BLaER1 treated with 17β-estradiol and CSF1 and Interleukin-3, amounts not matched to agents 10 nM and 100 nM (cell line): ENCODE results near the gene TMC1.

Experiments used
- H3K27ac ChIP-seq, 11 experiments: shearing (Covaris generic); formaldehyde crosslinking; 2 replicates each; pipeline ENCODE4 v1.8.1; 2022
- H3K27me3 ChIP-seq, 11 experiments: shearing (Covaris generic); formaldehyde crosslinking; 2 replicates each; pipeline ENCODE4 v1.8.1; 2022
- H3K36me3 ChIP-seq, 11 experiments: shearing (Covaris generic); formaldehyde crosslinking; 2 replicates each; pipeline ENCODE4 v1.8.1; 2022
- H3K4me1 ChIP-seq, 10 experiments: shearing (Covaris generic); formaldehyde crosslinking; 2 replicates each; pipeline ENCODE4 v1.8.1; 2022
- H3K4me2 ChIP-seq, 11 experiments: shearing (Covaris generic); formaldehyde crosslinking; 2 replicates each; pipeline ENCODE4 v1.8.1; 2022
- H3K4me3 ChIP-seq, 10 experiments: shearing (Covaris generic); formaldehyde crosslinking; 2 replicates each; pipeline ENCODE4 v1.8.1; 2022
- H3K9ac ChIP-seq, 11 experiments: shearing (Covaris generic); formaldehyde crosslinking; 2 replicates each; pipeline ENCODE4 v1.8.1; 2022
- H3K9me3 ChIP-seq, 11 experiments: shearing (Covaris generic); formaldehyde crosslinking; replicated peaks in 1 of 11; 2 replicates each; pipeline ENCODE4 v1.8.1; 2022
- H4K20me1 ChIP-seq, 11 experiments: shearing (Covaris generic); formaldehyde crosslinking; 2 replicates each; pipeline ENCODE4 v1.8.1; 2022
- Cebpa-rat ChIP-seq, 11 experiments: shearing (Covaris generic); IDR thresholded peaks; 2 replicates each; pipeline ENCODE4 v1.8.1; 2022

TMC1 gene

DNA sequence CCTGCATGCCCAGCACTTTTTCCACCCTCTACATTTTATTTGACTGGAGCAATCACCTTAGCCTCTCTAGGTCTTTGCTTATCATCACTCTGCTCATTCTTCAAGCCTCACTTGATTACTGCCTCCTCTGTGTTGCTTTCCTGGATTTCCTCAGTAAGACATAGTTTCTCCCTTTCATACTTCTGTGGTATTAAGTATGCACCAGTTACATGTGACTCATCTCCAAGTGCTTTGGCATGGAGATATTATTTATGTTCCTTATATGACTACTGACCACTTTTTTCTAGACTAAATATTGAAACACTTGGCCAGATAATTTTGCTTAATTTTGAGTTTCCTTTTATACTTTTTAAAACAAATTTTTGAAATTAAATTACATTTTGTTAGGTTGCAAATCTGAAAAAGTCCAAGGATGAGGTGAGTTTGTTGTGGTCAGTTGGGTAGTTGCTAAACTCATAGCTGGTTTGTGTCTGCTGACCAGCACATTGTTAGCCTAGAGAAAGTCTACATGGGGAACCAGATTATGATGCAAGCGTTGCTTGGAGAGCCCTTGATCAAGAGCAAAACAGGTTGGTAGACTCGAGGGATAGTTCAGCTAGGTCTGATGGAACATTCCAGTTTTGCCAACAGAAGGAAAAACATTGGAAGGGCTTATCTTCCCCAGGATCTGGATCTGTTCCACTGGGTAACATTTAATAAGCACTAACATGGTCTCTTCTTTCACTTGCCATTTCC is 140.2 kb downstream of the TMC1 start:
- Histone ChIP-seq H3K27me3 (no peaks in the 10 kb centered on the region), H3K4me2 (no peak overlapping the region), H3K9me3 (no peaks in the 10 kb centered on the region), H4K20me1 (no peaks in the 10 kb centered on the region), H3K4me1 (no peaks in the 10 kb centered on the region), H3K9ac (no peak overlapping the region), H3K4me3 (no peak overlapping the region), H3K36me3 (no peaks in the 10 kb centered on the region), H3K27ac (no peak overlapping the region)
- TF ChIP-seq Cebpa-rat (IDR thresholded peaks at IDR 0.05), result no peak

DNA sequence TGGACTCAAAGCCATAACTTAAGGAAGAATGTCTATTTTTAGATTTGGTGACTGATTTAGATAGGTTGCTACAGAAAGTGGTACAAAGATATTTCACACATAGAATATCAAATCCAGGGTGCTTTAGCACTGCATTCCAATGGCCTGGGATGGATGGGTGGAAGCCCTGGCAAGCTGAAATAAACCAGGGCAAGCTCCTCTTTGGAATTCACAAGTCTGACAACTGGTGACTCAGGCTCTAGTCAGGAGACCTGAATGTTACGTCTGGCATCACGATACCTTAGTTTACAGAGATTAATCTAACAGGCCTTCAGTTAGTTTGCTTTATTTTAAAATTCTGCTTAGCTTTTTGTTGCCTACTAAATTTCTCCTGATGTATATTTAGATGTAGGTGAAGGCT is 144.0 kb downstream of the TMC1 start:
- Histone ChIP-seq H3K27me3 (no peaks in the 10 kb centered on the region), H3K4me2 (no peak overlapping the region)

DNA sequence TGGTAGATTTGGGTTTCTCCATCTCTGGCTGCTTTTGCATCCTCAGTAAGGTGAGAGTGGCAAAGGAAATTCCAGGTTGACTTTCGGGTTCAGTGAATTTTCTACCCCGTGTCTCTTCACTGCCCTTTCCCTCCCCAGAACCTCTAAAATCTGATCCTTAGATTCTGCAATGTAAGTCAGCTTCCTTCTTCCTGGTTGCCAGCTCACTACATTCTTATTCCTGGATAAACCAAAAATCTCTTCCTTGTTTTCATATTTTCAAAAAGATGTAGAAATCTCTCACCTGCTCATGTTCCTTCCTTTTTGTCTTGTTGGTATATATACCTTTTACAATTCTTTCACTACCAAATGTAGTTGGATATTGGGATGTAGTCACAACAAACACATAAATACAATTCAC is 145.8 kb downstream of the TMC1 start:
- no peak overlapping the region for H3K4me2 ChIP-seq
- H3K9ac ChIP-seq, result no peak overlapping the region
- H3K4me1 ChIP-seq, result no peaks in the 10 kb centered on the region
- H4K20me1 ChIP-seq, result no peaks in the 10 kb centered on the region
- no peaks in the 10 kb centered on the region for H3K9me3 ChIP-seq
- H3K27ac ChIP-seq, result no peak overlapping the region
- H3K36me3 ChIP-seq, result no peaks in the 10 kb centered on the region
- H3K27me3 ChIP-seq, result no peaks in the 10 kb centered on the region
- no peak for TF ChIP-seq Cebpa-rat (IDR thresholded peaks at IDR 0.05)
- no peak overlapping the region for H3K4me3 ChIP-seq

More for the DNA sequence above, 144.0 kb downstream of the TMC1 start:
- H3K9ac ChIP-seq, result no peak overlapping the region
- TF ChIP-seq Cebpa-rat (IDR thresholded peaks at IDR 0.05), result no peak
- no peaks in the 10 kb centered on the region for H3K36me3 ChIP-seq
- H3K9me3 ChIP-seq, result no peaks in the 10 kb centered on the region
- H3K4me3 ChIP-seq, result no peak overlapping the region
- no peaks in the 10 kb centered on the region for H4K20me1 ChIP-seq
- no peak overlapping the region for H3K27ac ChIP-seq
- no peaks in the 10 kb centered on the region for H3K4me1 ChIP-seq

DNA sequence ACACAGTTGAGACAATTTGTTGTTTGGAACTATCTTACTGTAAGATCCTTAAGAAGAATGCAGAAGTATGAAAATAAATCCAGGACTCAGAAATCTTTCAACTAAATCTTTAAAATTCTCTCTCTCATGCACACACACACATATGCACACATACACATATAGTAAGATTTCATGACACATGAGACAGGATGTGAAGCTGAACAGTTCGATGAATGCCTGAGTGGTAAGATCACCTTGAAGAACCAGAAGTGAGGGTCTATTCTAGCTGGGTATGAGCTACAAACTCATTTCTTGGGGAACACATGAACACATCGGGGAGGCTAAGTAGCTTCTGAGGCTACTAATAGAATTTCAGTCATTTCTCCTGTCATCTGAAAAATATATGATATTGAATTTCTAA is 153.6 kb downstream of the TMC1 start:
- H3K9ac ChIP-seq, result no peak overlapping the region
- 0 out of 22 replicates have a peak, but pooled peaks cover 0 to 3% (median 0%) of the 10 kb centered on the region in 11 experiments for H3K9me3 ChIP-seq
- no peak overlapping the region for H3K4me3 ChIP-seq
- no peak for TF ChIP-seq Cebpa-rat (IDR thresholded peaks at IDR 0.05)
- no peaks in the 10 kb centered on the region for H3K27me3 ChIP-seq
- no peaks in the 10 kb centered on the region for H3K4me1 ChIP-seq
- no peaks in the 10 kb centered on the region for H3K36me3 ChIP-seq
- H3K4me2 ChIP-seq, result no peak overlapping the region
- no peaks in the 10 kb centered on the region for H4K20me1 ChIP-seq
- no peak overlapping the region for H3K27ac ChIP-seq

DNA sequence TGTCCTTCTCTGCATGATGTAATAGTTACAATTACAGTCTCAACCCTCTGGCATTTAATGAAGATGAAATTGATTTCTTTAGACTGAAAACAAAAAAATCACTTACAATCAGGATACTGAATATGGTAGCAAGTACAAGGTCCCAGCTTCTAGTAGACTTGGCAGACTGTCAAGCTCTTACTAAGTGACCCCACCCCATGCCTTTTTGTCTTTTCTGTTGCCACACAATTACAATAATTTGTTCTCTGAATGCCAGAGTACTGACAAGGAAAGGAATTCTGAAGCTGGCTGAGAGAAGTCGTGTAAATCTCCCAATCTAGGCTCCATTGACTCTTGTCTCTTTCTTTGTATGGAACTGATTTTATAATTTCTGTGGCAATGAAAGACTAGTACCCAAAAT is 154.2 kb downstream of the TMC1 start:
- no peaks in the 10 kb centered on the region for H4K20me1 ChIP-seq
- H3K4me3 ChIP-seq, result no peak overlapping the region
- no peaks in the 10 kb centered on the region for H3K36me3 ChIP-seq
- H3K9me3 ChIP-seq, result 0 out of 22 replicates have a peak, but pooled peaks cover 0 to 3% (median 0%) of the 10 kb centered on the region in 11 experiments
- no peak for TF ChIP-seq Cebpa-rat (IDR thresholded peaks at IDR 0.05)
- H3K27ac ChIP-seq, result no peak overlapping the region
- no peak overlapping the region for H3K9ac ChIP-seq
- no peak overlapping the region for H3K4me2 ChIP-seq
- no peaks in the 10 kb centered on the region for H3K27me3 ChIP-seq
- H3K4me1 ChIP-seq, result no peaks in the 10 kb centered on the region

DNA sequence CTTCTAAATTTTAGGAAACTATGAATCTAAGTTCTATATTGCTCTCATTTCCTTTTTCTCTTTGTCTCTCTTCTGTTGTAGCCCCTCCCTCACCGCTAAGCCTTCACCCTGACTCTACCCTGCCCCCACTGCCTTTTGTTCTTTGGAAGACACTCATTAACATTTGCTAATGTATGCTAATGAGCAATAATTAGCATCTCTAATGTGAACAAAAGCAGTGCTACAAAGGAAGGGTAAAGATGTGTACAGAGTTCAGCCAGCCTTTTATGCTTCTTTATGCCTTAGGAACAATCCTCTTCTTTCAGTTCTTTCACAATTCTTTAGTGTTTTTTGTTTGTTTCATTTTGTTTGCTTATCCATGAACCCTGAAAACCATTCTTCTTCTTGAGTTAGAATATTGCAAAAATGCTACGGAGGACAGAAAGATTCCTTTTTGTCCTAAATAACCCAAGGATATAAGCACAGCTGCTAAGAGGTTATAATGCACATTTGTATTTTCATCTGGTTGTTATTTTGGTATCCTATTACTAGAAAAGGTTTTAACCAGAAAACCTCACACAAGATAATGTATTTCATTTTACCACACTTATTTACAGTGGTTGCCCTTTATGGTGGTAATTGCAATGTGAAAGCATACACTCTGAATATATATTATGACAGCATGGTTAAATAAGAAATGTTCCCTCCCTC is 159.3 kb downstream of the TMC1 start:
- Histone ChIP-seq H3K9ac (no peak overlapping the region), H3K36me3 (no peaks in the 10 kb centered on the region), H3K27me3 (no peaks in the 10 kb centered on the region), H3K4me3 (no peak overlapping the region), H3K27ac (no peak overlapping the region), H3K4me2 (no peak overlapping the region), H3K4me1 (no peaks in the 10 kb centered on the region), H3K9me3 (no peaks in the 10 kb centered on the region), H4K20me1 (no peaks in the 10 kb centered on the region)
- TF ChIP-seq Cebpa-rat (IDR thresholded peaks at IDR 0.05), result no peak

DNA sequence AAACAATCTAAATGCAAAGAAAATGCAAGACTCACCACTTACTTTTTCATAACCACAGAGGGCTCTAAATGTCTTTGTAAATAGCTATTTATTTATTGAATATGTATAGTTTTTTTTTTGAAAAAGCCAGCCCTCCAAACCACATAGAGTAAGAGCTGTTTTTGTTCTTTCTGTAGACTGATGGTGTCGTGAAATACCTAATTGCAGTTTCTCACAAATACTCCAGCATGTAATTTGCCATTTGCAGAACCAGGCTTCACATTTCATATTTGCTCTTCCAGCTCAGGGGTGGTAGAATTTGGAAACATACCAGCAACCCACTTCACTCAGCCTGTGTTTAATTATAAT is 159.8 kb downstream of the TMC1 start:
- H3K4me1 ChIP-seq, result no peaks in the 10 kb centered on the region
- no peak overlapping the region for H3K4me3 ChIP-seq
- H3K9ac ChIP-seq, result no peak overlapping the region
- H4K20me1 ChIP-seq, result no peaks in the 10 kb centered on the region
- no peak for TF ChIP-seq Cebpa-rat (IDR thresholded peaks at IDR 0.05)
- no peaks in the 10 kb centered on the region for H3K9me3 ChIP-seq
- no peak overlapping the region for H3K4me2 ChIP-seq
- H3K27me3 ChIP-seq, result no peaks in the 10 kb centered on the region
- no peaks in the 10 kb centered on the region for H3K36me3 ChIP-seq
- no peak overlapping the region for H3K27ac ChIP-seq

DNA sequence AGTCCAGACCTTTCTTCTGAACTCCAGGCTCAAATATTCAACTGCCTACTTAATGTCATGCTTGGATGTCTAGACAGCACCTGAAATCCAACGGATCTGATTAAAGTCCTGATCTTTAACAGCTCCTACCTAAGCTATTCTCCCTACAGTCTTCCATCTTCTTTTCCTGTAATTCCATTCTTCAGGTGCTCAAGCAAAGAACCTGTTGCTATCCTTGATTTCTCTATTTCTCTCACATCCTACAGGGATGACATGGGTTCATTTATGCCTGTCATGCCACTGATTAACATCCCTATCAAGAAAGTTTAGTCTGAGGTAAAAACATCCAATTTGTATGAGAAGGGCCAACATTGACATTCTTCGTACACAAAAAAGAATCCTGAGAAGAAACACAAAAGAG is 163.2 kb downstream of the TMC1 start:
- Histone ChIP-seq H3K4me2 (no peak overlapping the region), H3K9ac (no peak overlapping the region), H3K4me3 (no peak overlapping the region), H3K27me3 (no peaks in the 10 kb centered on the region), H4K20me1 (no peaks in the 10 kb centered on the region), H3K27ac (no peak overlapping the region), H3K36me3 (no peaks in the 10 kb centered on the region), H3K4me1 (no peaks in the 10 kb centered on the region), H3K9me3 (no peaks in the 10 kb centered on the region)
- TF ChIP-seq Cebpa-rat (IDR thresholded peaks at IDR 0.05), result no peak

DNA sequence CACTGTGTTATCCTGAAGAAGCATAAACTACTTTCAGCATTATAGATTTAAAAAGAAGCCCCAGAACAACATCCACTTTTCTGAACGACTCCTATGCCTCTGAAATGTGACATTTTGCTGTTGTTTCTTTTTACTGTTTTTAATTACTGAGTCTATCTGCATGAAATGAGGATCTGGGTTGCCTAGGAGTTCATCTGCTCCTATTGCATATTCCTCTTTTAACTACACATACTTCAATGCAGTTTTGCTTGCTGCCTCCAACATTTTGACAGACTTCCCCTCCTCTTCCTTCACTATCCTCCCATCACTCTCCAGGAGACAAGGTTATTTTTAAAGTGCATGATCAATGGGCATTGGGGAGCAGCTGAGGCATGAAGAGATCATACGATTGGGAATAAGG is 164.5 kb downstream of the TMC1 start:
- no peaks in the 10 kb centered on the region for H4K20me1 ChIP-seq
- H3K4me3 ChIP-seq, result no peak overlapping the region
- H3K9ac ChIP-seq, result no peak overlapping the region
- no peak overlapping the region for H3K4me2 ChIP-seq
- TF ChIP-seq Cebpa-rat (IDR thresholded peaks at IDR 0.05), result no peak
- no peaks in the 10 kb centered on the region for H3K9me3 ChIP-seq
- H3K27ac ChIP-seq, result no peak overlapping the region
- no peaks in the 10 kb centered on the region for H3K27me3 ChIP-seq
- H3K36me3 ChIP-seq, result no peaks in the 10 kb centered on the region
- H3K4me1 ChIP-seq, result no peaks in the 10 kb centered on the region

DNA sequence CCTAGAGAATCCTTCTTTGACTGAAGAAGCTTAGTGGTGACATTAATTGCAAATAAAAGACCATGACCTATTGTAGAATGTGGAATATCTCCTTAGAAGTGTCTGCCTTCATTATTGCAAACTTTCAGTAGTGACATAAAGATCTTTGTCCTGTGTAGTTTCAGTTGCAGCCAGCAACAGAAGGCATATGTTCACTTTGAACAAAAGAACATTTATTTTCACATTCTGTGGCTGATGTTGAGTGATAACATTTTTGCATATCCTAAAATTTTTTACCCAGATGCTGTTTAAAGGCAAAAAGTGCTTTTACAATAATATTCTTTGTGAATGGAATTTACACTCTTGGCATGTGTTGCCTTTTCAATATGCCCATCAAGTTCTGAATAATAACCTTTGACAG is 165.9 kb downstream of the TMC1 start:
- H3K36me3 ChIP-seq, result no peaks in the 10 kb centered on the region
- no peak overlapping the region for H3K27ac ChIP-seq
- TF ChIP-seq Cebpa-rat (IDR thresholded peaks at IDR 0.05), result no peak

More for the DNA sequence above, 165.9 kb downstream of the TMC1 start:
- no peaks in the 10 kb centered on the region for H4K20me1 ChIP-seq
- no peak overlapping the region for H3K9ac ChIP-seq
- H3K27me3 ChIP-seq, result no peaks in the 10 kb centered on the region
- H3K4me2 ChIP-seq, result no peak overlapping the region
- H3K9me3 ChIP-seq, result no peaks in the 10 kb centered on the region
- H3K4me3 ChIP-seq, result no peak overlapping the region
- H3K4me1 ChIP-seq, result no peaks in the 10 kb centered on the region
